ENCODE data around the gene TECR. TPM values are rescaled to one million over a fixed set of nuclear protein-coding genes. Genes with fewer than 3 reads are reported as not detected.

The TECR gene
- total and polyA plus RNA-seq, 2 of the 13 experiments (the other 11 are each of a cell fraction or from before 2014, with no cell fraction given): 54.9 to 121 TPM

DNA sequence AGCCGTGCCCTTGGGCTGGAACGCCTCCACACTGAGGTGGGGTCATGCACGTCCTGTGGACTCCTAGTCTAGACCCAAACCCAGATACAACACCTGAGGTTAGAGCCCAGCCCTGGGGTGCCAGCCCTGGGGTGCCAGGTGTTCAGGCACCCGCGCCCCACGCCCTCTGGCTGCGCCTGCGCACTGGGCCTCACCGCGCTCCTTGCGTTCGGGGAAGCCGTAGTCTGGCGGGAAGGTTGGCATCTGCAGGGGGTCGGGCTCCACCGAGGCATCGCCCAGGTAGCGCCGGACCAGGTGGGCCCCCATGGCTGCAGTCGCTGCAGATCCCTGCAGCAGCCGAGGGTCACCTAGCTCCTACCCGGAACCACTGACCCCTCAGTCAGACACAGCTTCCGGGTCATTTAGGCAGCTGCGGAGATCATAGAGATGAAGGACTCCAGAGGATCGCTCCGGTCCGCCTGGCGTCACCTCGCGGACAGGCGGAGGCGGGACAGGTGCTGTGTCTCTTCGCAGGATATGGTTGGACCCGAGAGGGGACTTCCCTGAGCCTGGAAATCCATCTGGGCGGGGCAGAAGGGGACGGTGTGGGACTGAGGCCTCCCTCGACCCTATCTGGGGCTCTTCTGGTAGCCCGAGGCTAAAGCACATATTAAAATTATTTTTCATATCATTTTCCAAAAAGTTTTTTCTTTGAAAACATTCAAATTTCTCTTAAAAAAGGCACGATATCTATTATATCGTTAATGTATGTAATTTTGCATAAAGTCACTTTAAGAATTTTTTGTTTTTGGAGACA, 42.5 kb downstream of the TECR start, which contains the start of gene NDUFB7 (continued):
- TF ChIP-seq ZNF121 (CRISPR knock-in tag; IDR thresholded peaks at IDR 0.05): 0 out of 2 replicates have a peak, but pooled peaks have one; percentile 44
- no peak for TF ChIP-seq ZNF3 (CRISPR knock-in tag; IDR thresholded peaks at IDR 0.05)
- TF ChIP-seq ZNF709 (CRISPR knock-in tag; IDR thresholded peaks at IDR 0.05): peak; percentile 88
- no peak for TF ChIP-seq ZNF75D (CRISPR knock-in tag; IDR thresholded peaks at IDR 0.05; ENCODE audit: borderline replicate concordance)
- TF ChIP-seq RAD51 (IDR thresholded peaks at IDR 0.05; ENCODE audit: borderline replicate concordance): no peak
- TF ChIP-seq, protein P1, sequence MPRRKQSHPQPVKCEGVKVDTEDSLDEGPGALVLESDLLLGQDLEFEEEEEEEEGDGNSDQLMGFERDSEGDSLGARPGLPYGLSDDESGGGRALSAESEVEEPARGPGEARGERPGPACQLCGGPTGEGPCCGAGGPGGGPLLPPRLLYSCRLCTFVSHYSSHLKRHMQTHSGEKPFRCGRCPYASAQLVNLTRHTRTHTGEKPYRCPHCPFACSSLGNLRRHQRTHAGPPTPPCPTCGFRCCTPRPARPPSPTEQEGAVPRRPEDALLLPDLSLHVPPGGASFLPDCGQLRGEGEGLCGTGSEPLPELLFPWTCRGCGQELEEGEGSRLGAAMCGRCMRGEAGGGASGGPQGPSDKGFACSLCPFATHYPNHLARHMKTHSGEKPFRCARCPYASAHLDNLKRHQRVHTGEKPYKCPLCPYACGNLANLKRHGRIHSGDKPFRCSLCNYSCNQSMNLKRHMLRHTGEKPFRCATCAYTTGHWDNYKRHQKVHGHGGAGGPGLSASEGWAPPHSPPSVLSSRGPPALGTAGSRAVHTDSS (CRISPR knock-in tag; conservative IDR thresholded peaks at IDR 0.05): peak; percentile 63; the same call in 1 of the 2 replicates
- TF ChIP-seq DNMT3B (CRISPR knock-in tag; conservative IDR thresholded peaks at IDR 0.05): no peak
- TF ChIP-seq, protein P2, sequence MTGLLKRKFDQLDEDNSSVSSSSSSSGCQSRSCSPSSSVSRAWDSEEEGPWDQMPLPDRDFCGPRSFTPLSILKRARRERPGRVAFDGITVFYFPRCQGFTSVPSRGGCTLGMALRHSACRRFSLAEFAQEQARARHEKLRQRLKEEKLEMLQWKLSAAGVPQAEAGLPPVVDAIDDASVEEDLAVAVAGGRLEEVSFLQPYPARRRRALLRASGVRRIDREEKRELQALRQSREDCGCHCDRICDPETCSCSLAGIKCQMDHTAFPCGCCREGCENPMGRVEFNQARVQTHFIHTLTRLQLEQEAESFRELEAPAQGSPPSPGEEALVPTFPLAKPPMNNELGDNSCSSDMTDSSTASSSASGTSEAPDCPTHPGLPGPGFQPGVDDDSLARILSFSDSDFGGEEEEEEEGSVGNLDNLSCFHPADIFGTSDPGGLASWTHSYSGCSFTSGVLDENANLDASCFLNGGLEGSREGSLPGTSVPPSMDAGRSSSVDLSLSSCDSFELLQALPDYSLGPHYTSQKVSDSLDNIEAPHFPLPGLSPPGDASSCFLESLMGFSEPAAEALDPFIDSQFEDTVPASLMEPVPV (CRISPR knock-in tag; IDR thresholded peaks at IDR 0.05): peak; percentile 46; the same call in 1 of the 2 replicates
- TF ChIP-seq MAFG (CRISPR knock-in tag; IDR thresholded peaks at IDR 0.05): no peak
- peak; percentile 59; the same call in 1 of the 2 replicates for TF ChIP-seq ARID2 (CRISPR knock-in tag; IDR thresholded peaks at IDR 0.05; ENCODE audit: borderline replicate concordance)
- TF ChIP-seq, protein P3, sequence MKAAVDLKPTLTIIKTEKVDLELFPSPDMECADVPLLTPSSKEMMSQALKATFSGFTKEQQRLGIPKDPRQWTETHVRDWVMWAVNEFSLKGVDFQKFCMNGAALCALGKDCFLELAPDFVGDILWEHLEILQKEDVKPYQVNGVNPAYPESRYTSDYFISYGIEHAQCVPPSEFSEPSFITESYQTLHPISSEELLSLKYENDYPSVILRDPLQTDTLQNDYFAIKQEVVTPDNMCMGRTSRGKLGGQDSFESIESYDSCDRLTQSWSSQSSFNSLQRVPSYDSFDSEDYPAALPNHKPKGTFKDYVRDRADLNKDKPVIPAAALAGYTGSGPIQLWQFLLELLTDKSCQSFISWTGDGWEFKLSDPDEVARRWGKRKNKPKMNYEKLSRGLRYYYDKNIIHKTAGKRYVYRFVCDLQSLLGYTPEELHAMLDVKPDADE (CRISPR knock-in tag; IDR thresholded peaks at IDR 0.05): no peak
- TF ChIP-seq ETV5 (CRISPR knock-in tag; IDR thresholded peaks at IDR 0.05; ENCODE audit: borderline replicate concordance): peak; percentile 63; the same call in 1 of the 2 replicates
- TF ChIP-seq PRPF4 (IDR thresholded peaks at IDR 0.05; ENCODE audit: low read depth, low read length, poor library complexity, severe bottlenecking): no peak
- TF ChIP-seq, protein P4, sequence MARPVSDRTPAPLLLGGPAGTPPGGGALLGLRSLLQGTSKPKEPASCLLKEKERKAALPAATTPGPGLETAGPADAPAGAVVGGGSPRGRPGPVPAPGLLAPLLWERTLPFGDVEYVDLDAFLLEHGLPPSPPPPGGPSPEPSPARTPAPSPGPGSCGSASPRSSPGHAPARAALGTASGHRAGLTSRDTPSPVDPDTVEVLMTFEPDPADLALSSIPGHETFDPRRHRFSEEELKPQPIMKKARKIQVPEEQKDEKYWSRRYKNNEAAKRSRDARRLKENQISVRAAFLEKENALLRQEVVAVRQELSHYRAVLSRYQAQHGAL (CRISPR knock-in tag; IDR thresholded peaks at IDR 0.05; ENCODE audit: not compliant biosample characterization): no peak
- no peak for TF ChIP-seq ZFP82 (CRISPR knock-in tag; IDR thresholded peaks at IDR 0.05; ENCODE audit: borderline replicate concordance)
- peak; percentile 83 for TF ChIP-seq CREM (IDR thresholded peaks at IDR 0.05)
- no peak; the same call in 1 of the 2 replicates for TF ChIP-seq CREM (CRISPR knock-in tag; IDR thresholded peaks at IDR 0.05)
- no peak for TF ChIP-seq PAF1 (CRISPR knock-in tag; IDR thresholded peaks at IDR 0.05)
- TF ChIP-seq, protein P5, sequence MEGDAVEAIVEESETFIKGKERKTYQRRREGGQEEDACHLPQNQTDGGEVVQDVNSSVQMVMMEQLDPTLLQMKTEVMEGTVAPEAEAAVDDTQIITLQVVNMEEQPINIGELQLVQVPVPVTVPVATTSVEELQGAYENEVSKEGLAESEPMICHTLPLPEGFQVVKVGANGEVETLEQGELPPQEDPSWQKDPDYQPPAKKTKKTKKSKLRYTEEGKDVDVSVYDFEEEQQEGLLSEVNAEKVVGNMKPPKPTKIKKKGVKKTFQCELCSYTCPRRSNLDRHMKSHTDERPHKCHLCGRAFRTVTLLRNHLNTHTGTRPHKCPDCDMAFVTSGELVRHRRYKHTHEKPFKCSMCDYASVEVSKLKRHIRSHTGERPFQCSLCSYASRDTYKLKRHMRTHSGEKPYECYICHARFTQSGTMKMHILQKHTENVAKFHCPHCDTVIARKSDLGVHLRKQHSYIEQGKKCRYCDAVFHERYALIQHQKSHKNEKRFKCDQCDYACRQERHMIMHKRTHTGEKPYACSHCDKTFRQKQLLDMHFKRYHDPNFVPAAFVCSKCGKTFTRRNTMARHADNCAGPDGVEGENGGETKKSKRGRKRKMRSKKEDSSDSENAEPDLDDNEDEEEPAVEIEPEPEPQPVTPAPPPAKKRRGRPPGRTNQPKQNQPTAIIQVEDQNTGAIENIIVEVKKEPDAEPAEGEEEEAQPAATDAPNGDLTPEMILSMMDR (CRISPR knock-in tag; IDR thresholded peaks at IDR 0.05): peak; percentile 97
- TF ChIP-seq MEF2D (CRISPR knock-in tag; IDR thresholded peaks at IDR 0.05): peak; percentile 71; the same call in 1 of the 2 replicates
- TF ChIP-seq MXI1 (IDR thresholded peaks at IDR 0.05; ENCODE audit: borderline replicate concordance, low read depth, low read length): peak; percentile 50; the same call in 1 of the 3 replicates
- peak; percentile 92 for TF ChIP-seq ZC3H13 (CRISPR knock-in tag; IDR thresholded peaks at IDR 0.05)
